Heart right ventricle (tissue), 16 donors: ENCODE results near the gene XPR1. TPM values are rescaled to one million over a fixed set of nuclear protein-coding genes. Genes with fewer than 3 reads are reported as not detected.

Experiments used
- ATAC-seq, 8 donors: fragments of 200-7000 bp; cut with Tn5 transposase; one replicate each; pipeline ENCODE4 v1.9.1; 2020; ENCODE audit warnings: mild to moderate bottlenecking in 8 of 8, moderate library complexity in 8 of 8, moderate number of reproducible peaks in 1 of 8
- DNase-seq, 2 donors: peaks; one replicate each; pipeline ENCODE4 v3.0.0-alpha.2; 2020
- H3K27ac ChIP-seq, 10 donors: fragments of 200-600 bp; sonication (generic) in 2 of 10; one replicate each; pipeline versions ENCODE4 v1.5.0 to v1.8.0; 2020 to 2022; ENCODE audit warnings: mild to moderate bottlenecking in 3 of 10
- H3K27me3 ChIP-seq, 7 donors: fragments of 200-600 bp; one replicate each; pipeline ENCODE4 v1.8.0; 2021 to 2022; ENCODE audit warnings: mild to moderate bottlenecking in 2 of 7
- H3K36me3 ChIP-seq, 9 donors: fragments of 200-600 bp; sonication (generic) in 1 of 9; one replicate each; pipeline versions ENCODE4 v1.5.0 to v1.8.0; 2020 to 2022; ENCODE audit warnings: mild to moderate bottlenecking in 2 of 9
- H3K4me1 ChIP-seq, 9 donors: fragments of 200-600 bp; sonication (generic) in 1 of 9; one replicate each; pipeline versions ENCODE4 v1.5.0 to v1.8.0; 2020 to 2022; ENCODE audit warnings: mild to moderate bottlenecking in 4 of 9
- H3K4me3 ChIP-seq, 10 donors: fragments of 200-600 bp; sonication (generic) in 2 of 10; one replicate each; pipeline versions ENCODE4 v1.5.0 to v1.8.0; 2020 to 2022; ENCODE audit warnings: mild to moderate bottlenecking in 7 of 10, moderate library complexity in 2 of 10
- H3K9me3 ChIP-seq, 11 donors: fragments of 200-600 bp in 10 of 11; sonication (generic) in 2 of 11; one replicate each; pipeline versions ENCODE4 v1.5.0 to v1.8.0; 2013 to 2022; ENCODE audit warnings: mild to moderate bottlenecking in 2 of 11, control low read depth in 1 of 11, moderate library complexity in 1 of 11
- CTCF ChIP-seq, 9 donors: fragments of 200-600 bp; sonication (generic) in 2 of 9; IDR thresholded peaks; one replicate each; pipeline versions ENCODE4 v1.5.0 to v1.8.0; 2021 to 2022; ENCODE audit warnings: antibody characterized with exemption in 9 of 9, mild to moderate bottlenecking in 5 of 9, moderate library complexity in 1 of 9
- WGBS, 2 donors: extraction: QIAGEN DNeasy Blood & Tissue Kit; methylation state at CpG; one replicate each; pipeline ENCODE4 v1.1.7; 2013; ENCODE audit warnings: inconsistent platforms in 1 of 2; 5-methylcytosine and 5-hydroxymethylcytosine counted together
- intact Hi-C, 10 donors: fragments of 100-400 bp; cut with DNase I; formaldehyde crosslinking; loops; one replicate each; pipeline versions ENCODE4 v1.11.1 to v1.14.2; 2022
- polyA plus RNA-seq, 2 donors: library from polyadenylated mRNA; stranded (reverse); fragments of 200-250 nt; gene quantifications; one replicate each; pipeline ENCODE4 v1.2.3, GENCODE V29; 2013
- total RNA-seq, 10 donors: library from RNA; stranded (reverse); fragmentation: NEBNext Ultra II Directional in 3 of 10; extraction: Animal tissue kit (Norgen Biotek cat#: 25700) in 3 of 10; gene quantifications; one replicate each; pipeline versions ENCODE4 v1.2.1 to v1.2.4, GENCODE V29; 2021 to 2023
- donor health status: Arrhythmogenic right ventricular cardiomyopathy.
- donor health status: ischemic (EF 13 %, LVEDD 7.1; RV severe dilation, severe dysfunction).
- donor health status: healthy with polysubstance abuse.
- donor health status: DM: no; HTN: yes; CAD: no.
- donor health status: DM: no; HTN: no; CAD: no.
- donor health status: ischemic (EF 25% LVEDD 6.9; RV normal size, moderate dysfunction).
- donor health status: ischemic (EF 25% LVEDD 5.7; RV mildly dilated, moderate dysfunction).
- donor health status: healthy.
- donor health status: DM: yes; HTN: yes; CAD: no.
- donor health status: Ischemic cardiomyopathy.
- donor health status: ischemic (EF 35%, LVEDD 5.7; RV mildly dilated, moderate dysfunction).
- donor health status: nonischemic (EF 11% LVEDD 7.7; RV severe dilation, severe dysfunction).
- donor health status: DM: yes; HTN: yes; CAD: no.
- donor health status: PGD.
- donor health status: ischemic (EF 29% LVEDD 5.4; RV normal size, mild dysfunction).
- donor health status: nonischemic (EF 23%, LVEDD 6.1; RV moderate dilation, normal function).

Gene XPR1
- total and polyA plus RNA-seq, 12 donors = 18.3 to 142 (median 70.0) TPM

- no peak overlapping the region for H3K27ac ChIP-seq
- peaks cover 5 to 79% (median 41%) of the 10 kb centered on the region in 9 donors for H3K4me1 ChIP-seq
These were observed 14.7 kb downstream of the XPR1 start for GRCh38 chr1:180646547-180646946.

GRCh38 chr1:180652792-180653191 is 21.0 kb downstream of the XPR1 start:
- no peak for TF ChIP-seq CTCF (IDR thresholded peaks at IDR 0.05)
- peaks cover 0 to 23% (median 0%) of the 10 kb centered on the region in 9 donors for H3K4me1 ChIP-seq
- DNase-seq (no peak), ATAC-seq (peak in 1 of 8 donors; percentile 17)
- H3K4me3 ChIP-seq = no peak overlapping the region
- no peak overlapping the region for H3K27ac ChIP-seq
- intact Hi-C loops = no loop called here
- H3K27me3 ChIP-seq = no peaks in the 10 kb centered on the region
- no peaks in the 10 kb centered on the region for H3K36me3 ChIP-seq
- H3K9me3 ChIP-seq = peaks cover 0 to 18% (median 9%) of the 10 kb centered on the region in 11 donors
- WGBS, 2 donors = 98 to 99% methylated on average over 2 of the region's 2 CpGs

More at GRCh38 chr1:180646547-180646946, 14.7 kb downstream of the XPR1 start:
- no peak for TF ChIP-seq CTCF (IDR thresholded peaks at IDR 0.05)
- DNase-seq (no peak), ATAC-seq (no peak)
- no peaks in the 10 kb centered on the region for H3K27me3 ChIP-seq
- H3K9me3 ChIP-seq = no peaks in the 10 kb centered on the region
- WGBS, 2 donors = 86 to 90% methylated on average over 4 of the region's 4 CpGs
- intact Hi-C loops = no loop called here
- peaks cover 0 to 7% (median 0%) of the 10 kb centered on the region in 9 donors for H3K36me3 ChIP-seq
- H3K4me3 ChIP-seq = no peak overlapping the region

- H3K9me3 ChIP-seq = peaks cover 0 to 73% (median 28%) of the 10 kb centered on the region in 11 donors
- no peak for TF ChIP-seq CTCF (IDR thresholded peaks at IDR 0.05)
- DNase-seq = no peak
- no peak overlapping the region for H3K4me3 ChIP-seq
- intact Hi-C loops = no loop called here
- no peaks in the 10 kb centered on the region for H3K27me3 ChIP-seq
- no peak overlapping the region for H3K27ac ChIP-seq
- H3K36me3 ChIP-seq = peaks cover 0 to 18% (median 0%) of the 10 kb centered on the region in 9 donors
- H3K4me1 ChIP-seq = peaks cover 0 to 13% (median 4%) of the 10 kb centered on the region in 9 donors
- ATAC-seq = no peak
These were observed 30.9 kb downstream of the XPR1 start for GRCh38 chr1:180662709-180663108.

- Histone ChIP-seq H3K4me3 (no peak overlapping the region), H3K9me3 (peaks cover 0 to 44% (median 16%) of the 10 kb centered on the region in 11 donors), H3K27me3 (no peaks in the 10 kb centered on the region), H3K36me3 (peaks cover 0 to 19% (median 0%) of the 10 kb centered on the region in 9 donors), H3K27ac (no peak overlapping the region), H3K4me1 (peaks cover 0 to 23% (median 12%) of the 10 kb centered on the region in 9 donors)
- no peak for ATAC-seq
- intact Hi-C loops = no loop called here
- DNase-seq = no peak
- 92 to 96% methylated on average over 1 of the region's 1 CpG for WGBS, 2 donors
- TF ChIP-seq CTCF (IDR thresholded peaks at IDR 0.05) = no peak
These were observed 38.9 kb downstream of the XPR1 start for GRCh38 chr1:180670681-180671080.
